Activated CD8-positive, alpha-beta memory T cell treated with anti-CD3 and anti-CD28 coated beads for 48 hours (primary cell): ENCODE results near the gene MMP2.

Source experiments
- DNase-seq, 3 experiments: peaks; one replicate each; pipeline ENCODE4 v3.0.0-alpha.2; 2020; ENCODE audit warnings: low read depth in 2 of 3, low spot score in 2 of 3

Gene MMP2

DNA sequence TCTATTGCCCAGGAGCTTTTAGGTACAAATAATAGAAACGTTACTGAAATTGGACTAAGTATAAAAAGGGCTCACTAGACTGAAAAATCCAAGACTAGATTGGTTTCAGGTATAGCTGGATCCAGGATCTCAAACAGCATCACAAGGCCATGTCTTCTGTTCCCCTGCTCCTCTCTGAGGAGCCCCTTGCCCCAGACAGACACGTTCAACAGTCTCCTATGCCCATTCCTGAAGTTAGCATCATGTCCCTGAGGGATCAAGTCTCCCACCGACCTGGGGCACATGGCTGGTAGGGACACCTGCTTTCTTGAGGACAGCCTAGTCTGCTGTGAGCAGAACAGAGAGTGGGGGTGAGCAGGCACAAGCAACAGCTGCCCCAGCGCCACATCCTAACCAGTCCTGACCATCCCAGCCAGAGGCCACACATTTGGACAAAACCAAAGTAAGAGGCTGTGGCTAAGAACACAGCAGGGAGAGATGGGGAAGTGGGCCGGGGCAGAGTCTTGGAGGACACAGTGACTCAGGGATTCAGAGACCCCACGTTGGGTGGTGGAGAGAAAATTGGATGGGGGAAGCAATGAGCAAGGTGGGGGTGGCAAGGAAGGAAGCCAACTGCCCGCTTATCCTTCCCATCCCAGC lies 10.5 kb upstream of the MMP2 start:
- no peak for DNase-seq

DNA sequence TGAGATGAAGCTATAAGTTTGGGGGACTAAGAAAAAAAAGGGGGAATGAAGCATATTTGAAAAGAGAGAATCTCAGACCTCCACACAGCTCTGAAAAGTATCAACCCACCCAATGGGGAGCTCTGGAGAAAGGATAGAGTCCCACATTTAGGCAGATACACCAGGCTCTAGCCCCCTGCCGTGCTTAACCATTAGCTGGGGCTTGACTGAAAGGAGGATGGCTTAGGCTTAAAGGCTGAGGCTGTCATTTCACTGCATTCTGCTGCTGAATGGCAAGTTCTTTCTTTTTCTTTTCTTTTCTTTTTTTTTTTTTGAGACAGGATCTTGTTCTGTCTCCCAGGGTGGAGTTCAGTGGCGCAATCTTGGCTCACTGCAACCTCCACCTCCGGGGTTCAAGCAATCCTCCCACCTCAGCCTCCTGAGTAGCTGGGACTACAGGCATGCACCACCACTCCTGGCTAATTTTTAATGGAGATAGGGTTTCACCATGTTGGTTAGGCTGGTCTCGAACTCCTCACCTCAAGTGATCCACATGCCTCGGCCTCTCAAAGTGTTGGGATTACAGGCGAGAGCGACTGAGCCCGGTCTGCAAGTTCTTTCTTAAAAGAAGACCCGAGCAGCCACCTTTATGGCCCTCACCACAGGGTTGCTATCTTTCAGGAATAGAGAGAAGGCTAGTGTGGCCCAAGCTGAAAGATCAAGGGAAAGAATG lies 9.0 kb upstream of the MMP2 start:
- no peak for DNase-seq

DNA sequence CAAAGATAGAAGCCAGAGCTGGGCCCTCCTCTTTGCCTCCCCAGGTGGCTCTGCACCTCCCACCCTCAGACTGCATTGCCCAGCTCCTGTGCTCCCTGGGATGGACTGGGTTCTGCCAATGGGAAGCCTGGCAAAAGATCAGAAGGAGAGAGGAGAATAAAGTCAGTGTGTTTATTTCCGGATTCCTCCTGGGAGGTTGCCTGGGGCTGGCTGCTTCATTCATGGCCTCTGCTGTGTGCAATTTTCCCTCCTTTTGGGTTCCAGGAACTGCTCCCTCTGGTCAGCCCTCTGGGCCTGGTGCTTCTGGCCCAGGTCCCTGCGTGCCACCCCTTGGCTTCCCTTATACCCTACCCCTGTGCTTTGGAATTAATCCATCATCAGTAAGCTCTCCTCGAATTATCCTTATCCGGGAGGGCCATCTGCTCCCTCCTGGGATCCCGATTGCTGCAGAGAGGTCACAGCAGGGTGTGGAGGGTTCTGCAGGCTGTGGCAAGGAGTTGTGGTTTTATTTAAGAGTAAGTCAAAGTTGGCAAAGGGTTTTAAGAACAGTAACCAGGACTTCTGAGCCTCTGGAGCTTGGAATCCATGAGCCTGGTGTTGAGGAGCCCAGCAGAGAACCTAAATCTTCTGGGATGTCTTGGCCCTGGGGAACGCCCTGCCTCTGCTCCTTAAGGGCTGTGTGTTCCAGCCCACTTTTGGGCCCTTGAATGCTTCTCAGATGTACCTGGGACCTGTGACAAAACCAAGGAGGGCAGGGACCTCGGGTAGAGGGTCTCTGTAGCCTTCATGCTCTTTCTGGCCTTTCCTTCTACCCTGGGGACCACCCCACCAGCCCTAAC lies 8.2 kb upstream of the MMP2 start:
- no peak for DNase-seq

DNA sequence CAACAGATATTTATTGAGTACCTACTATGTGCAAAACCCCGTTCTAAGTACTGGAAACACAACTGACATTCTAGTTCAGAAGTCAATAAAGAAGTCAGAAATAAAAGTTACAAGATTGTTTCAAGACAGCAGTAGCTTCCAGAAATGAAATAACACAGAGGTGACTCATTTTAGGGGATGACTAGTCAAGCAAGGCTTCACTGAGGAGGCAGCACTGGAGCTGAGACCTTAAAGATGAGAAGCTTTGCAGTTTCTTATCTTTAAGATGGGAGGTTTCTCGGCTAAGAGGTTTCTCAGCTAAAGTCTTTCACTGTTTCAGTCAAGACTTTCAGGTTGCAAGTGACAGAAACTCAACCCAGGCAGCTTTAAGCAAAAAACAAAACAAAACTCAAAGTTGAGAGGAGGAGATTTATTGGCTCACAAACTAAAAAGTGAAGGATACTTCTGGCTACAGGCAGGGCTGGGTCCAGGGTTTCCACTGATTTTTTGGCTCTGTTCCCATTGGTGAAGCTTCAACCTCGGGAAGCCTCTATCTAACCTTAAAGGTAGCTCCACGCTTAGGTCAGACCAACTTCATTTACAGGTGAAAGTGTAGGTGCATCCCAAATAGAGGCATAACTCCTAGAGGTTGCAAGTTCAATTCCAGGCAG lies 7.4 kb upstream of the MMP2 start:
- DNase-seq = no peak

DNA sequence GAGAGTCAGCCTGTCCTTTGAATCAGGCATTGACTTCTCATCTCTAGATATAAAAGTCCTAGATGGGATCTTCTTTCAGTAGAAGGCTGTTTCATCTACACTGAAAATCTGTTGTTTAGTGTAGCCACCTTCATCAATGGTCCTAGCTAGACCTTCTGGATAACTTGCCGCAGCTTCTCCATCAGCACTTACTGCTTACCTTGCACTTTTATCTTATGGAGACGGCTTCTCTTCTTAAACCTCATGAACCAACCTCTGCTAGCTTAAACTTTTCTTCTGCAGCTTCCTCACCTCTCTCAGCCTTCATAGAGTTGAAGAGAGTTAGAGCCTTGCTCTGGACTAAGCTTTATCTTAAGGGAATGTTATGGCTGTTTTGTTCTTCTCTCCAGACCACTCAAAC lies 5.4 kb upstream of the MMP2 start:
- no peak for DNase-seq

GRCh38 chr16:55474821-55475220 lies 4.2 kb upstream of the MMP2 start:
- DNase-seq = no peak

GRCh38 chr16:55475919-55476318 lies 3.1 kb upstream of the MMP2 start:
- no peak for DNase-seq

- no peak for DNase-seq
These were observed 2.1 kb upstream of the MMP2 start for GRCh38 chr16:55476625-55477533.

DNA sequence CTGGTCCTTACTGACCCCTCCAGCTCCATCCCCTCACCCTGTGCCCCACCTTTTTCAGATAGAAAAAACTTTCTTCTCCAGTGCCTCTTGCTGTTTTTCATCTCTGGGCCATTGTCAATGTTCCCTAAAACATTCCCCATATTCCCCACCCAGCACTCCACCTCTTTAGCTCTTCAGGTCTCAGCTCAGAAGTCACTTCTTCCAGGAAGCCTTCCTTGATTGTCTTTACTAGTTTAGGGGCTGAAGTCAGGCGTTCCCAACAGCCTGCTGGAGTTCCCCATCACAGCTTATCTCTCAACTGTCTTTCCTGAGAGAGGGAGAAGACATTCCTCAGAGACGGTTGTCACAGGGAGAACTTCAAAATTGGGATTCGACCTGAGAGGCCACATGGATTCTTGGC lies 1.3 kb upstream of the MMP2 start:
- no peak for DNase-seq

DNA sequence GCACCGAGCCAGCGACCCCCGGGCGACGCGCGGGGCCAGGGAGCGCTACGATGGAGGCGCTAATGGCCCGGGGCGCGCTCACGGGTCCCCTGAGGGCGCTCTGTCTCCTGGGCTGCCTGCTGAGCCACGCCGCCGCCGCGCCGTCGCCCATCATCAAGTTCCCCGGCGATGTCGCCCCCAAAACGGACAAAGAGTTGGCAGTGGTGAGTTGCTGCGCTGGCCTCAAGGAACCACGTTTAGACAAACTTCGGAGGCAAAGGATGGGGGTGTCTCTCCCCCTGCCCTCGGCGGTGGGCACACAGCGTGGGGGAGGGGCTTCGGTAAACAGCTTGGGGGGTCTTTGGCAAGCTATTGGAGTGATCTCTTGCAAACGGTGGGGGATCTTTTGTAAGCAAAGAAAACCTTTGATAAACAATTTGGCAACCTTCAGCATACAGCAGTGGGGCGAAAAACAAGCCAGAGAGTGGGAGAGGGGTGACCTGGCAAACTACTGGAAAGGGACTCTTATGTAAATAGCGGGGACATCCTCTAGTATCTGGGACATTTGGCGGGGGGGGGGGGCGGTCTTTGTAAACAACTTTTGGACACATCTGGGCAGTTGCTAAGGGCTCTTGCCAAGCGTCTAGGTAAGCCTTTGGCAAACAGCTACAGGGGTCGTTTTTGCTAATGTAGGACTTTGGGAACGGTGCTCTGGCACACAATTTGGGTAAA lies 587 bp downstream of the MMP2 start:
- no peak for DNase-seq

DNA sequence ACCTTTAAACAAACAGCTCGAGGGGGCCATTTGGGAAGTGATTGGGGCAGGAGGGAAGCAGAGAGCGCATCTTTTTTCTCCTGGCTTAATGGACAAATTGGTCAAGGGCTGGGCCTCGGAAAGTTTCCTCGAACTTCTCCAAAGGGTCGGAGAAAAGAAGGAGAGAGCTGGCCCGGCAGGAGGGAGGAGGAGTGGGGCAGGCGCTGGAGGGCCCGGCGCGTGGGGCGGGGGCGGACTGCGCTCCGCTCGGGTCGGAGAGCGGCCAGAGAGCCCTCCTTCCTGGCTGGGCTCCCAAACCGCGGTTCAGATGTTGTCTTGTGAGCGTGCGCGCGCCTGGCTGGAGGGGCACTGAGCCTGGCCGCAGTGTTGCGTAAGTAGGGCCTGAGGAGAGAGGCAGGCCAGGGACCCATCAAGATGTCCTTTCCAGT lies 1.2 kb downstream of the MMP2 start:
- DNase-seq = no peak

DNA sequence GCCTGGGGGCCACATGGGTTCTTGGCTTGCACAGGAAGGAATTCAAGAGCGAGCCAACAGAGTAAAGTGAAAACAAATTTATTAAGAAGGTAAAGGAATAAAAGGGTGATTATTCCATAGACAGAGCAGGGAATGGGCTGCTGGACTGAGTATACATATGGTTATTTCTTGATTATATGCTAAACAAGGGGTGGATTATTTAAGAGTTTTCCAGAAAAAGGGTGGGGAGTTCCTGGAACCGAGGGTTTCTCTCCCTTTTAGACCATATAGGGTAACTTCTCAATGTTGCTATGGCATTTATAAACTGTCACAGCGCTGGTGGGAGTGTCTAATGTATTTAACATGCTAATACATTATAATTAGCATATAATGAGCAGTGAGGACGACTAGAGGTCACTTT lies 2.0 kb downstream of the MMP2 start:
- DNase-seq = no peak

DNA sequence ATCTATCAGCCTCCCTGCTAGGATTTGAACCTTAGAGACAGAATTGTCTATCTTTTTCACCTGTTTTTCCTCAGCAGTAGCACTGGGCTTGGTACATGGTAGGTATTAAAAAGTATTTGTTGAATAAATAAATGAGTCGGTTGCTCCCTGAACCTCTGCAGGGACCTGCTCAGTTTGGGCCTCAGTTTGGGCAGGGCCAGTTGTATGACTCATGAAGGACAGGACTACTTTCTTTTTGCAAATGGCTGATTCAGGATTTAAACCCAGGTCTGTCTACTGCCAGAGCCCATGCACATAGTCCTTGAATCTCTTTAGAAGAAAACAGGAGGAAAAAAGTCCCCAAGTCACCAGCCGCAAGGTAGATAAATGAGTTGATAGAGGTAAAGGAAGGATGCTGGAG lies 3.1 kb downstream of the MMP2 start:
- no peak for DNase-seq

- DNase-seq = no peak
These were observed 8.2 kb downstream of the MMP2 start for GRCh38 chr16:55487048-55487803.

GRCh38 chr16:55488306-55488705 lies 9.3 kb downstream of the MMP2 start:
- DNase-seq = no peak

- DNase-seq = no peak
These were observed 10.3 kb downstream of the MMP2 start for GRCh38 chr16:55489119-55489955.

DNA sequence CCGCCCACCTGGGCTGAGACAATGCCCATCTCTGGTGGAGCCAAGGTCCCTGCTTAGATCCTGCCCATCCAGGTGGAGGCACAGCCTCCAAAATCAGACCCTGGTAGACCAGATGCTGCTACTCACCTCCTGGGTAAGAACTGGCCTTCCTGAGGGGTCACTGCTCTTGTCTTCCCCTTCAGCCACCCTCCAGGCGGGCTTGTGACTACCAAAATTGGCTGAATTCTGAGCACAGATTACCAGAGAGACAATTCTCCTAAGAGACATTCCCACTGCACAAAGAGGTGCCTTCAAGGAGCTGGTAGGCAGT lies 10.9 kb downstream of the MMP2 start:
- no peak for DNase-seq

- DNase-seq = no peak
These were observed 11.3 kb downstream of the MMP2 start for GRCh38 chr16:55490301-55490700.

- no peak for DNase-seq
These were observed 12.7 kb downstream of the MMP2 start for GRCh38 chr16:55491691-55492090.
